Activated naive CD4-positive, alpha-beta T cell (primary cell): ENCODE measurements around the gene CACTIN.

Source experiments
- DNase-seq, 4 experiments: peaks; one replicate each; lab custom pipeline; 2025; lab: John Stamatoyannopoulos, UW

CACTIN gene

GRCh38 chr19:3627351-3627723, 747 bp upstream of the CACTIN start:
- DNase-seq = no peak

DNA sequence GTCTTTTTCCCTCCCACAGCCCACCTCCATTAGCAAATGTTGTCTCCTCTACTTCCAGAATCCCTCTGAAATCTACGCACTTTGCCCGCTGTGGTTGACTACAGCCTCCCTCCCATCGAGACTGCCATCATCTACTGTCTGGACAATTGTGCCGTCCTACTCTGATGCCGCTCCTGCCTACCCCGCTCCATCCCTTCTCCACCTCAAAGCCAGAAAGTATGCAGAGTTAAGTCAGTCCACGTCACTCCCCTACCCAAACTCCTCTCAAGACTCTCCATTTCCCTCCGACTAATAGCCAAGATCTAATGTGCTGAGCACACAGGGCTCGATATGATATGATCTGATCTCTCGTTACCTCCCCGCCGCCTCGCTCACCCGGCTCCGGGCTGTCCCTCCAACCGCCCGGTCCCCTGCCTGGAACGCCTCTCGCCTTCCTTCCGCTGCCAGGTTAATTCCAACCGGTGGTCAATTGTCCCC, 556 bp downstream of the CACTIN start:
- no peak for DNase-seq

GRCh38 chr19:3623716-3624115, 2.9 kb downstream of the CACTIN start:
- DNase-seq = no peak

DNA sequence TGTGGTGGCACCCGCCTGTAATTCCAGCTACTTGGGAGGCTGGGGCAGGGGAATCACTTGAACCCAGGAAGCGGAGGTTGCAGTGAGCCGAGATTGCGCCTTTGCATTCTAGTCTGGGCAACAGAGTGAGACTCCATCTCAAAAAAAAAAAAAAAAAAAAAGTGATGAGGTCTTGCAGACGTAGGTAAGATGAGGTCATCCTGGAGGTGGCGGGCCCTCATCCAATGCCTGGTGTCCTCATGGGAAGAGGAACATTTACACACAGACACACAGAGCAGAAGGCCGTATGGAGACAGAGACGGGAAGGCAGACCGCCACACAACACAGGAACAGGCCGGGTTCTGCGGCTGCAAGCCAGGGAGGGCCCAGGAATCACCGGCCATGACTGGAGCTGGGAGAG, 4.4 kb downstream of the CACTIN start:
- DNase-seq = no peak

- DNase-seq = no peak
These were observed 4.9 kb downstream of the CACTIN start for GRCh38 chr19:3621689-3622088.

DNA sequence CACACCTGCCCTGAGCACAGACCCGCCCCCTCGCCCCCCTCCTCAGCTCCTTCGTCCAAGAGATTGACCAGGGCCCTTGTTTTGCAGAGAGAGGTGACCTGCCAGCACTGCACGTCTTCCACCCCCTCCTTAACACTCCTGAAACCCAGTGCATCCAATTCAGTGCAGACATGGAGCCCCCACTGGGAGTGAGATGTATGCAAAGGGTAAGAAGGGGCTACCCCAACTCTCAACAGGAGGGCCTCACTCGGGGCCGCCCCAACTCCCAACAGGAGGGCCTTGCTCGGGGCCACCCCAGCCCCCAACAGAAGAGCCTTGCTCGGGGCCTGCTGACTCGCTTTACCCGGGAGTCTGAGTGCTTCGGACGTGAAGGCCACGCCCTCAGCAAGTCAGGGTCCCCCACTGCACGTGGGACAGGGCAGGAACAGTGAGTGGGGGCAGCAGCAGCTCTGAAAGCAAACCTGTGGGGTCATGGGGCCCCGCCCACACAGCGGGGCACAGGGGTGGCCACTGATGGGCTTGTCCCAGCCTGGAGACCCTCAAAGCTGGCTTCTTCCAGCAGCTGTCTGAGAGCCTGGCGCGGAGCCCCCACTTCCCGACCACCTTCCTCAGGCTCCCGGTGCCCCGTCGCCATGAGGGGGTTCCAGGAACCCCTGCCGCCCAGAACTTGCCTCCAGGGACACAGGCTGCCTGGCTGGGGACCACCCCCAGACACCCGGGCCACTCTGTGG, 5.6 kb downstream of the CACTIN start:
- no peak for DNase-seq

DNA sequence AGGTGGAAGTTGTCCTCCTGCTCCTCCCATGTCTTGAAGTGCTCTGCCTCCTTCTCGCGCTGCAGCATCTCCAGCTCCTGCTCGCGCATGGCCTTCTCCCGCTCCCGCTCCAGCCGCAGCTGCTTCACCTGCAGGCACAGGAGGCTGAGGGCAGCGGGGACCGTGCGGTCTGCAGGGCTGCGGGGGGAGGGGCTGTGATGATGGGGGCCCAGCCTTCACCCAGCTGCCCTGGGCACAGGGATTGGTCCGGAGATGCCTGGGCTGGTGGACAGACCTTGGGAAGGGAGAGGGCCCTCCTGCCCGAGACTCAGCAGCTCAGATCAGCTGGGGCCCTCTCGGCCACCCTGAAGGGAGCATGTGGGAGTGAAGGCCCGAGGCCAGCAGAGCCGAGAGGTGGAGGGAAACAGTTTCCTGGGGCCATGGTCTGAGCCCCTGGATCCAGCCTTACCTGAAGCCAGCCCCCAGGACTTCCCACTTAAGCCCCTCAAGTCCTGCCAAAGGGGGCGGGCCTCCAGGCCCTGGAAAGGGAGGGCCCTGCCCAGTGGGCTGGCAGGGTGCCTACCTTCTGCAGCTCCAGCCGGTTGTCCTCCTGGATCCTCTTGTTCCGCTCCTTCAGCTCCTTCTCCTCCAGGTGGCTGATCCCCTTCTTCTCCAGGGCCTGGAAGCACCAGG, 6.3 kb downstream of the CACTIN start:
- DNase-seq = no peak

DNA sequence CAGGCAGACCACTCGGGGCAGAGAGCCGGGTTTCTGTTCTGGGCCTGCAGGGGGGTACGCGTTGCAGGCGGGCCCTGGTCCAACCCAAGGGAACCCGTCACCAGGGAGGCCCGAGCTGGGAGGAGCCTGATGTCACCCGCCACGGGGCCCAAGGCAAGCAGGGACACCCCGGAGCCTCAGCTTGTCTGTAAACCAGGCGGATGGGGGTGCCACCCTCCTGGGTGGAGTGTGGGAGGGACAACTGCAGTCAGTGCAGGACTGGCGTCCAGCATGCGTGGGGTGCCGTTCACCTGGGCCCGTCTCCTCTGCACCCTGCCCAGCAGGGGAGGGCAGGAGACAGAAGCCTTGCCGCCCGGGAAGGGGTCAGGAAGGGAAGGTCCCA, 7.0 kb downstream of the CACTIN start:
- no peak for DNase-seq

DNA sequence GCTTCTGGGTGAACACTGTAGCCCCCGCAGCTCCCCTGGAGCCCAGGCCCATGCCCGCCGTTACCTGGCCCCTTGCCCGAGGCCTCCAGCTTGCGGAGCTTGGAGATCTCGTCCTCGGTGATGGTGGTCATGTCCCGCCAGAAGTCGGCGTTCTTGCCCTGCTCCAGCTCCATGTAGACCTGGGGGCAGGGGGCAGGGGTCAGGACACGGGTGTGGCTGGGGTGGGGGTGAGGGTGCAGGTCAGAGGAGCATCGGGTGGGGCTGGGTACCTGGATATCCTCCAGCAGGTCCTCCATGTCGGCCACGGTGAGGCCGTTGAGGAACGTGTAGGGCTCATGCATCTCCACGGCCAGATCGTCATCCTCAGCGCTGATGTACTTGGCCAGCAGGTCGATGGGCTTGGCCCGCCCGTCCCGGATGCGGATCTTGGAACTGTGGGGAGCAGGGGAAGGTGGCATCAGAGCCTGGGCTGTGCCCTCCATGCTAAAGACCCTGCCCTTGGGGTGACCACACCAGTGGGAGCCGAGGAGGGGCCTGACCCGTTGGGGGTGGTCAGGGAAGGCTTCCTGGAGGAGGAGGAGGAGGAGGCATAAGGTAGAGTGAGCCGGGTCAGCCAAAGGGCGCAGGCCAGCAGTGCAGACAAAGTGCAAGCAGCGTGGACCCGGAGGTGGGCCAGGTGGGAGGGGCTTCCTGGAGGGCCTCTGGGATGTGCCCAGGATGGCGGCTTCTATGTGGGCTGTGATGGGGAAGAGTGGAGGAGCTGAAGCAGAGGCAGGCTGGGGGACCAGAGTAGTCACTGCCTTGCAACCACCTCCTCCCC, 7.6 kb downstream of the CACTIN start:
- no peak for DNase-seq

DNA sequence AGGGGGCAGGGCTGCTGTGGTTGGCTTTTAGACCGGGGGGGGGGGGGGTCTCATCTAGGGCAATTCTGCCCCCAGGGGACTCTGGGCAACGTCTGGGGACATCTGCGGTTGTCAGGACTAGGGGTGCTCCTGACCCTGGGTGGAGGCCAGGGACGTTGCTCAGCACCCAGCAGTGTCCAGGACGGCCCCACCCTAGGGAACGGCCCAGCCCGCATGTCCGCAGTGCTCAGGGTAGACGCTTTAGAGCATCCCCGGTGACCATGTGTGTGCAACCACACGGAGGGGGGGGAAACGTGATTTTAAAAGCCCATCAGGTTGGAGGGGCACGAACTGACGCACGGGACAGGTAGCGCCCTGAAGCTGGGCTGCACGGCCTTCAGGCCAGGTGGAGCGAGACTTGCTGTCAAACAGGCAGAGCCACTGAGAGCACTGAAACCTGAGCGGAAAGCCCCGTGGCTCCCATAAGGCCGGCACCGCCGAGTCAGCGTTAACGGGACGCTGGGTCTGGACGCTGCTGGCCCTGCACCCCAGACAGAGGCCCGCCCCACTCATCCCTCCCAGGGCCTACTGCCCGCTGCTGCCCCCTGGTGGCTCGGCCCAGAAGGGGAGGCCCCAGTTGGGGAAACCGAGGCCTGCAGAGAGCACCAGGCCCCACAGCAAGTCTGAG, 8.3 kb downstream of the CACTIN start:
- DNase-seq = peak in 3 of 4 experiments; percentile 31 to 52 (median 36)

GRCh38 chr19:3617463-3617862, 9.1 kb downstream of the CACTIN start:
- DNase-seq = peak in 1 of 4 experiments; percentile 22

DNA sequence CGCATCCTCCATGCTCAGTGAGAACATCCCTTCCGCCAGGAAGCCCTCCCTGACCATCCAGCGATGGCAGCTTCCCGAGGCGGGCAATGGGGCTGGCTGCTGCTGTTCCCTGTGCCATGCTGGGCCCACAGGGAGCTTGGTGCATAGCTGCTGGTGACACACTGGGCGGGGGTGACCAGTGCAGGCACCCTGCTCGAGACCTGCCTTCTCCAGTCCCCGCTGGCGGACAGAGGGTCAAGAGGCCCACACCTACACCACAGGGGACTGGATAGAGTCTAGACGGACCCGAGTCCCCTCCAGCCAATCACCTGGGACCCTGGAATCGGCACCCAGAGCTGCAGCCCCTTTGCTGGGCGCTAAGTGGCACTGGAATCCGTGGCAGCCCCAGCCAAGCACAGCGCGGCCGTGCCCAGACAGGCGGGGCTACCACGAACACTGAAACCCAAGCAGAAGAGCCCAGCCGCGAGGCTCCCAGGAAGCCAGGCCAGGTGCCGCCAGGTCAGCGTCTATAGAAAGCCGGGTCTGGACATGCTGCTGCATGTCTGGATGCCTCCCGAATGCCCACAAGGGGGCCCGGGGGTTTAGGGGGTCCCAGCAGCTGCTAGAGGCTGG, 11.0 kb downstream of the CACTIN start:
- DNase-seq = no peak

GRCh38 chr19:3614858-3615505, 11.6 kb downstream of the CACTIN start:
- no peak for DNase-seq

DNA sequence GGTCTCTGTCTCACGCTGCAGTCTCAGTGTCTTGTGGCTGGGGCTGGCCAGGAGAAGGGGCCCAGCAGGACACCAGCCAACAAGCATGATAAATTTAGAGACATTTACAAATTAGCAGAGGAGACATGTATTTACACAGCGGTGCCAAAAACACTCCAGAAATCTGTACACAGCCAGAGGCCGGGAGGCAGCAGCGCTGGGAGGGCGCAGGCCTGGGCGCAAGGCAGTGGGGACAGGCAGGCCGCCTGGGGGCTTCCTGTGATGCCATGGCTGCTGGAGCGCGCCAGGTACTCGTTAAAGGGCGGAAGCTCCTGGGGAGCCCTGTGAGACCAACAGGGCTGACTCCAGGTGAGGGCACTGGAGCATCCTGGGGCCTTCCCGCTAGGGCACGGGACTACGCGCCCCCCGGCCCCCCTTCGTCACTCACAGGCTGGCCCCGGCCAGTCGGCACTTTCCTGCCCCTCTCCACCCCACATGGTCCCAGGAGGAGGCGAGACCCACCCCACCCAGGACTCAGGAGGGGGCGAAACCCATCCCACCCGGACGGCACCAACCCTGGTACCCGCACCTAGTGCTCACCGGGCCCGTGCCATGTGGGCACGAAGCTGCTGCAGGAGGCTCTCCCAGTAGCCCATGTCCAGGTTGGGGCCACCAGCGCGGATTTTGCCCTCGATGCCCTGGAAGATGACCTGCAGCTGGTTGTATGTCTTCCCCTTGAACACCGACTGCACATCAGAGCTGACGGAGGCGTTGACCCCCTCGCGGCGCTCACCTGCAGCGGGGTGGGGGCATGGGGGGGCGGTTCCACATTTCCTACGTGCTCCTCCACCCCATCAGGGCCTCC, 12.6 kb downstream of the CACTIN start:
- DNase-seq = no peak

GRCh38 chr19:3612901-3613741, 13.5 kb downstream of the CACTIN start:
- DNase-seq = no peak

- no peak for DNase-seq
These were observed 14.3 kb downstream of the CACTIN start for GRCh38 chr19:3612330-3612729.

GRCh38 chr19:3611841-3612240, 14.7 kb downstream of the CACTIN start:
- DNase-seq = no peak

GRCh38 chr19:3610745-3611717, 15.6 kb downstream of the CACTIN start:
- DNase-seq = no peak
